Measurements from ENCODE around the gene ACCS.

DNA sequence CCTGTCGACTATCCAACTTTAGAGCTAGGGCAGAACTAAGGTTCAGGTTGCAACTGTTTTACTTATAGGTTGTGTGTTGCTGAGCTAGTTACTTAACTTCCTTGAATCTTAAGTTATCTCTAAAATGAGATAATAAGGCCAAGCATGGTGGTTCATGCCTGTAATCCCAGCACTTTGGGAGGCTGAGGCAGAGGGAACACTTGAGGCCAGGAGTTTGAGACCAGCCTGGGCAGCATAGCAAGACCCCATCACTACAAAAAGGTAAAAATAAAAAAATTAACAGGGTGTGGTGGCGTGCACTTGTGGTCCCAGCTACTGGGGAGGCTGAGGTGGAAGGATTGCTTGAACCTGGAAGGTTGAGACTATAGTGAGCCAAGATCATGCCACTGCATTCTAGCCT lies 2.1 kb downstream of the ACCS start:
- TF ChIP-seq, protein P1, sequence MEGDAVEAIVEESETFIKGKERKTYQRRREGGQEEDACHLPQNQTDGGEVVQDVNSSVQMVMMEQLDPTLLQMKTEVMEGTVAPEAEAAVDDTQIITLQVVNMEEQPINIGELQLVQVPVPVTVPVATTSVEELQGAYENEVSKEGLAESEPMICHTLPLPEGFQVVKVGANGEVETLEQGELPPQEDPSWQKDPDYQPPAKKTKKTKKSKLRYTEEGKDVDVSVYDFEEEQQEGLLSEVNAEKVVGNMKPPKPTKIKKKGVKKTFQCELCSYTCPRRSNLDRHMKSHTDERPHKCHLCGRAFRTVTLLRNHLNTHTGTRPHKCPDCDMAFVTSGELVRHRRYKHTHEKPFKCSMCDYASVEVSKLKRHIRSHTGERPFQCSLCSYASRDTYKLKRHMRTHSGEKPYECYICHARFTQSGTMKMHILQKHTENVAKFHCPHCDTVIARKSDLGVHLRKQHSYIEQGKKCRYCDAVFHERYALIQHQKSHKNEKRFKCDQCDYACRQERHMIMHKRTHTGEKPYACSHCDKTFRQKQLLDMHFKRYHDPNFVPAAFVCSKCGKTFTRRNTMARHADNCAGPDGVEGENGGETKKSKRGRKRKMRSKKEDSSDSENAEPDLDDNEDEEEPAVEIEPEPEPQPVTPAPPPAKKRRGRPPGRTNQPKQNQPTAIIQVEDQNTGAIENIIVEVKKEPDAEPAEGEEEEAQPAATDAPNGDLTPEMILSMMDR (IDR thresholded peaks at IDR 0.05), result no peak
- no peak for TF ChIP-seq POLR2A (IDR thresholded peaks at IDR 0.05)

All from testis (tissue), 2 donors.